Measurements from ENCODE around the gene TMEM131.

Gene TMEM131

DNA sequence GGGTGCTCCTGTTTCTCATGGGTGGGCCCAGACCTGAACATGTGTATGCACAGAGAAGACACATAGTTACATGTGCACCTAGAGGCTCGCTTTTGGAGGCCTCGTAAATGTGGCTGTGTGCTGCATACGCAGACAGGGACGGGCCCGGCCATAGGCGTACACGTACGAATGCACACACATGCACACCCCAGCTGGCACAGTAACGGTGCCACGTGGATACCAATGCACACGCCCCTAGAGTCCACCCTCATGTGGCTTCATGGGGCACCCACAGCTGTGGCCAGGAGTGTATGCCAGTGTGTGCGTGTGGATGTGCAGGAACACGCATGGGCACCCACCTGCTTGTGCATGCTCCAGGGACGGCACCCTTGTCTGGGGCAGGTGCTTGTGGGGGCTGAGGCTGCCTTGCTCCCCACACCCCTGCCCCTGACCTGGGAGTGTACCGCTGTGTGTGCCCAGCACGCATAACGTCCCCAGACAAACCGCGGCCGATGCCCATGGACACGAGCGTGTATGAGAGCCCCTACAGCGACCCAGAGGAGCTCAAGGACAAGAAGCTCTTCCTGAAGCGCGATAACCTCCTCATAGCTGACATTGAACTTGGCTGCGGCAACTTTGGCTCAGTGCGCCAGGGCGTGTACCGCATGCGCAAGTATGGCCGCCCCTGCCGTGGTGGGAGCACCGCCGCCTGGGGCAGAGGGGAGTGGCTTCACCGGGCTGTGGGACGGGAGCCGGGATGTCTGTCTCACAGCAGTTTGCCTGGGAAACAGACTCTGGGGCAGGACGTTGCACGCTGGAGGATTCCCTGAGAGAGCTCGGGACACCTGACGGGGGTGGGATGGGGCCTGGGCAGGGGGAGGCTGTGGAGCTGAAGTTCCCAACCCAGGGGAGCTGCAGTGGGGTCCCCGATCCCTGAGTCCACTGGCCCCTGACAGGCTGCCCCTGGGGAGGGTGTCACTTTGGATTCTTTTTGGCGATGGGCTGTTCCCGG, 261.4 kb downstream of the TMEM131 start:
- FAIRE-seq: no peak

GRCh38 chr2:97733341-97734035, 262.3 kb downstream of the TMEM131 start:
- FAIRE-seq: no peak

DNA sequence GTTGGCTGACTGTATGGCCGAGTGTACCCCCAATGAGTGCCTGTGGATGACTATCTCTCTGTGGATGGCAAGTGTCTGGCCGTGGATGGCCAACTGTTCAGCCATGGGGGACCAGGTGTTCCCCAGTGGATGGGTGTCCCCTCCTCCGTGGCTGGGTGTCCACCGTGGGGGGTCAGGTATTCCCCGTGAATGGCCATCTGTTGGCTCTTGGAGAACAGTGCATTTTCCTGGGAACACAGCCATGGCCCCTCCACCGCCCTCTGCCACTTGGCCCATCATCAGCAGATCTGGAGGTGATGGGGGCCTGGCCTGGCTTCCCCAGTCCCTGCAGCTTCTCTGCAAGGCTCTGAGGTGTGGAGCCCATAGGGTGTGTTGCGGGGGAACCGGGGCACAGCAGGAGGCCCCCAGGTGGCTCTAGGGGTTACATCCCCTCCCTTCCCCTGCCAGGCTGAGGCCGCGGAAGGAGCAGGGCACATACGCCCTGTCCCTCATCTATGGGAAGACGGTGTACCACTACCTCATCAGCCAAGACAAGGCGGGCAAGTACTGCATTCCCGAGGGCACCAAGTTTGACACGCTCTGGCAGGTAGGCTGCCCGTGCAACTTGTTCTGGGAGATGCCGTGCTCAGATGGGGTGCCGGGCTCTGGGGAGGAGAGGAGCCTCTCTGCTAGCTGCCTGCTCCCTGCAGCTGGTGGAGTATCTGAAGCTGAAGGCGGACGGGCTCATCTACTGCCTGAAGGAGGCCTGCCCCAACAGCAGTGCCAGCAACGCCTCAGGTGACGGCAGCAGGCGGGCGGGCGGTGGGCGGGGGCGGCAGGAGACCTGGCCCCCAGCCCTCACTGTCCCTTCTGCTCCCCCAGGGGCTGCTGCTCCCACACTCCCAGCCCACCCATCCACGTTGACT, 263.1 kb downstream of the TMEM131 start:
- FAIRE-seq: no peak

DNA sequence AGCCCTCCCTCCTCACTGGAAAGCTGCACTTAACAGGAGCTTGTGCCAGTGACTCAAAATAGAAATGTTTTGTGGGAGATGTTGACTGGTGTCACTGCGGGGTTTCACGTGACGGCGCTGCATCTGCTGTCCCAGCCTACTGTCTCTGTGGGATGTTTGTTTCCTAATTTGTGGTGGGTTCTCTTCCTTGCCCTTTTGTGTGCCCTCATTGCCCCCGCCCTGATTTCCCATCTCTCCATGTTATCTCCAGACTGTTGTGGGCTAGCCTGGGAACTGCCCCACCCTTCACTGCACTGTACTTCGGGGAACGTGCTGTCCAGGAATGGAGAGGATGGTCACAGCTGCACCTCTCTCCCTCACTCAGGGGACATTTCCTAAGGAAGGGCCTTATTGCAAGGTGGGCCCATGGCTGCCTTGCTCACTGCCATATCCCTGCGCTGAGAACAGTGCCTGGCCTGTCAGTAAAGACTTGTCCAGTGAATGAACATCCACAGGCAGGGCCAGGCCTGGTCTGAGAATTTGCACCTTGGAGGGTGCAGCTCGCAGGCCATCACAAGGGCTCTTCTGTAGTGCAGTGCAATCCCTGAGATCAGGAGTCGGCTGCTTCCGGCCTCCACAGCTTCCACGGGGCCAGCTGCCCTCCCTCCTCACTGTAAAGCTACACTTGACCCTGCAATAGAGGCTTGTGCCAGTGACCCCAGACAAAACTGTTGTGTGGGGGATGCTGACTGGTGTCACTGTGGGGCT, 264.3 kb downstream of the TMEM131 start:
- FAIRE-seq: no peak

- FAIRE-seq: no peak
These were observed 265.5 kb downstream of the TMEM131 start for GRCh38 chr2:97730245-97730644.

GRCh38 chr2:97728091-97728731, 267.5 kb downstream of the TMEM131 start:
- FAIRE-seq: no peak

GRCh38 chr2:97727296-97727695, 268.5 kb downstream of the TMEM131 start:
- no peak for FAIRE-seq

DNA sequence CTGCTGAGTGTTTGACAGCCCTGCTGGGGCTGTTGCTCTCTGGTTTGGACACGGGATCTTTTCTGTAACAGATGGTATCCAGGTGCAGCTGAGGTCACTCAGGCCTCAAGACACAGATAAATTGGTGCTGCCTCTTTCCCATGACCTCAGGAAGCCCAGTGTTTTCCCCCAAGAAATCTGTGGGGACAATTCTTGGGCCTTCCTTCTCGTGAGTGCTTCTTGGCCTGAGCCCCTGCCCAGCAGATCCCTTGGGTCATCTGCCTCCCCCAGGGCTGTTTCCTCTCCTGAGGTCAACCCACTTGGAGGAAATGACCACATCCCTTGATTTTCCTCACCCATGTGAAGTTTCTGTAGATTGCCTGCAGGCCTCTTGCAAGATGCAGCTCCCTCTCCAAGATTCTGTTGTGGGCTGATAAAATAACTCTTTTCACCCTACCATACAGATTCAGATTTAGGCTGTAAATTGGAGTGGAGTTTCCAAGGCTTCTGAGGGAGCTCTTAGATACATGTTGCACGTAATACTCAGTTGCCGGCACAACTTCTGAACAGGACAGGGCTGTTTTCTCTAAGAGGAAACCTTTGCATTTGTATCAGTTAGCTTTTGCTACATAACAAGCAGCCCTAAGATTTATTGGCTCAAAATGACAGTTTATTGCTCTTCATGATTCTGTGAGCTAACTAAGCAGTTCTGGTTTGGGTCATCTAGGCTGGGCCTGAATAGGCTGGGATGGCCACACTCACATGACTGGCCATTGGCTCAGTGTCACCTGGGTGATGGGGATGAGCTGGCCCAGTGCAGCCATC, 269.3 kb downstream of the TMEM131 start:
- no peak for FAIRE-seq

GRCh38 chr2:97724946-97725688, 270.6 kb downstream of the TMEM131 start:
- no peak for FAIRE-seq

GRCh38 chr2:97724501-97724900, 271.2 kb downstream of the TMEM131 start:
- no peak for FAIRE-seq

DNA sequence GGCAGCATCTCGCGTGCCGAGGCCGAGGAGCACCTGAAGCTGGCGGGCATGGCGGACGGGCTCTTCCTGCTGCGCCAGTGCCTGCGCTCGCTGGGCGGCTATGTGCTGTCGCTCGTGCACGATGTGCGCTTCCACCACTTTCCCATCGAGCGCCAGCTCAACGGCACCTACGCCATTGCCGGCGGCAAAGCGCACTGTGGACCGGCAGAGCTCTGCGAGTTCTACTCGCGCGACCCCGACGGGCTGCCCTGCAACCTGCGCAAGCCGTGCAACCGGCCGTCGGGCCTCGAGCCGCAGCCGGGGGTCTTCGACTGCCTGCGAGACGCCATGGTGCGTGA, 271.7 kb downstream of the TMEM131 start:
- no peak for FAIRE-seq

GRCh38 chr2:97723156-97724072, 272.3 kb downstream of the TMEM131 start:
- FAIRE-seq: no peak

GRCh38 chr2:97722227-97722626, 273.5 kb downstream of the TMEM131 start:
- FAIRE-seq: no peak

DNA sequence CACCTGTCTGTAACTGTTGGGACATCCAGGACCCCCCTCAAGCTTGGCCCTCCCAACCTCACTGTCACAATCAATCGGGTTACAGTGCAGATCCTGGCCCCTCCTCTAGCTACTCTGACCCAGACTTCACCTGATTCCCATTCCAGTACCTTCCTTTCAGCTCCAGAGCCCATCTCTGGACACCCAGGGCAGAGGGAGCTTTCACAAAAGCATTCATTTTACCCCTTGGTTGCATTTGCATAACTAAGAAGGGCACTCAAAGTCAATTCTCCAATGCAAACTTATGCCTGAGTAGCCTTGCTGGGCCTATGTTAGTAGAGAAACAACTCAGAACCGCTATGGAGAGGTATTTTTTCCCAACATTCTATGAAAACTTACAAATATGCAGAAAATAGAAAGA, 275.0 kb downstream of the TMEM131 start:
- FAIRE-seq: no peak

GRCh38 chr2:97719362-97720155, 276.2 kb downstream of the TMEM131 start:
- no peak for FAIRE-seq

- FAIRE-seq: no peak
These were observed 276.8 kb downstream of the TMEM131 start for GRCh38 chr2:97718942-97719341.

GRCh38 chr2:97718051-97718882, 277.5 kb downstream of the TMEM131 start:
- no peak for FAIRE-seq
